Tongue (tissue), 2 donors: ENCODE measurements around the gene SKI. TPM values are rescaled to one million over a fixed set of nuclear protein-coding genes. Genes with fewer than 3 reads are reported as not detected.

Experiments
- DNase-seq: peaks from one replicate; pipeline ENCODE4 v3.0.0-alpha.2; 2015
- total RNA-seq: library from RNA; depleted of rRNA; stranded (reverse); fragments of >200 nt; gene quantifications from one replicate; pipeline ENCODE4 v1.2.3, GENCODE V29; 2014

Gene SKI
- total RNA-seq, 1 donor from 2014 or later, result 58.8 TPM

DNA sequence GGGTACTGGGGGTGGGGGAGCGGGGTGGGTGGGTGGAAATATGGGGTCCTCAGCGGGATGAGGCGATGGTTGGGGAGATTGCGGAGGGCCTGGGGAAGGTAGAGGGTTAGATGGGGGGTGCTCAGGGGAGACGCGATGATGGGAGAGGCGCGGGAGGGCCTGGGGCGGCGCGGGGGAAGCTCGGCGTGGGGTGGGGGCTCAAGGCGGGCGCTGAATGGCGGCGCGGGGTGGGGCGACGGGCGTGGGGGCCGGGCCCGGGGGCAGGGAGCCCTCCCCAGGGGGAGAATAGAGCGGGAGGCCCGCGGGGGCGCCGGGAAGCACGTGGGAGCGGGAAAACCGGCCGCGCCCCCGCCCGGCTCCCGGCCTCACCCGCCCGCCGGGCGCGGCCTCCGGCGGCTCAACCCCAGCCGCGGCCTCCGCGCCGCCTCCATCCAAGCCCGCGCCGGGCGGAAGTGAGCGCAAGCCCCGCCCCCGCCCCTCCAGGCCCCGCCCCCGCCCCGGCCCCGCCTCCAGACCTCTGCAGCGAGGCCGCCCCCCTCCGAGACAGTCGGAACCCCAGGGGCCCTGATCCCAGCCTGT is 33.7 kb upstream of the SKI start, which contains the start of gene FAAP20:
FAAP20 (minus strand) TSS at position 454 of the 579 bp plus-strand sequence; CDS start at position 431, 23 bp downstream.
- peak; percentile 83 for DNase-seq

- peak; percentile 94 for DNase-seq
Observed at GRCh38 chr1:2194898-2195673, 33.0 kb upstream of the SKI start.

- no peak for DNase-seq
Observed at GRCh38 chr1:2195785-2196184, 32.3 kb upstream of the SKI start.

GRCh38 chr1:2196901-2197638 is 31.0 kb upstream of the SKI start:
- no peak for DNase-seq

- DNase-seq, result no peak
Observed at GRCh38 chr1:2197707-2198165, 30.4 kb upstream of the SKI start.

- DNase-seq, result no peak
Observed at GRCh38 chr1:2198571-2198970, 29.5 kb upstream of the SKI start.

- peak; percentile 93 for DNase-seq
Observed at GRCh38 chr1:2199042-2199810, 28.9 kb upstream of the SKI start.

DNA sequence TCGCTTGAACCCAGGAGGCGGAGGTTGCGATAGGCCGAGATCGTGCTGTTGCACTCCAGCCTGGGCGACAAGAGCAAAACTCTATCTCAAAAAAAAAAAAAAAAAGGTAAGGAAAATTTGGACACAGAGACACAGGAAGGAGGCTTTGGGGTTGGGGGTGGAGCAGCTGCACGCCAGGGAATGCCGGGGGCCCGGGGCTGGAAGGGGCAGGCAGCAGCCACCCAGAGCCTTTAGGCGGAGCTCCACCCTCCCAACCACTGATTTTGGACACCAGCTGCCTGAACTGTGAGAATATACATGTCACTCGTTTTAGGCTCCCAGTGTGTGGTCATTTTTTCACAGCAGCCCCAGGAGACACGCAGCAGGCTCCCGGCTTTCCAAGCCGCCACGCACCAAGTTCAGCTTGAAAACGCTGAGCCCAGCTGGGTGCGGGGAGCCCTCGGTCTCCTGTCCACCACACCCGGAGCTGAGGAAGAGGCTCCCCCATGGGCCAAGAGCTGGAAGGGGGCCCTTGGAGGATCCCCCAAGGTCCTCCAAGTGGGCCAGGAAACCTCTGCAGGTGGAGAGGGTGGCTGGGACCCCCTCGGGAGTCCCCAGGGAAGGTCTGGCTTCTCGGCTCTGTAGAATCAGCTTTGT is 27.7 kb upstream of the SKI start:
- no peak for DNase-seq

GRCh38 chr1:2201062-2201461 is 27.1 kb upstream of the SKI start:
- DNase-seq, result no peak

GRCh38 chr1:2202008-2202575 is 26.0 kb upstream of the SKI start:
- DNase-seq, result no peak

GRCh38 chr1:2202843-2203601 is 25.1 kb upstream of the SKI start:
- DNase-seq, result no peak

- DNase-seq, result no peak
Observed at GRCh38 chr1:2203671-2204414, 24.3 kb upstream of the SKI start.

GRCh38 chr1:2204415-2205190 is 23.5 kb upstream of the SKI start:
- DNase-seq, result no peak

- peak; percentile 98 for DNase-seq
Observed at GRCh38 chr1:2205191-2205952, 22.7 kb upstream of the SKI start.

DNA sequence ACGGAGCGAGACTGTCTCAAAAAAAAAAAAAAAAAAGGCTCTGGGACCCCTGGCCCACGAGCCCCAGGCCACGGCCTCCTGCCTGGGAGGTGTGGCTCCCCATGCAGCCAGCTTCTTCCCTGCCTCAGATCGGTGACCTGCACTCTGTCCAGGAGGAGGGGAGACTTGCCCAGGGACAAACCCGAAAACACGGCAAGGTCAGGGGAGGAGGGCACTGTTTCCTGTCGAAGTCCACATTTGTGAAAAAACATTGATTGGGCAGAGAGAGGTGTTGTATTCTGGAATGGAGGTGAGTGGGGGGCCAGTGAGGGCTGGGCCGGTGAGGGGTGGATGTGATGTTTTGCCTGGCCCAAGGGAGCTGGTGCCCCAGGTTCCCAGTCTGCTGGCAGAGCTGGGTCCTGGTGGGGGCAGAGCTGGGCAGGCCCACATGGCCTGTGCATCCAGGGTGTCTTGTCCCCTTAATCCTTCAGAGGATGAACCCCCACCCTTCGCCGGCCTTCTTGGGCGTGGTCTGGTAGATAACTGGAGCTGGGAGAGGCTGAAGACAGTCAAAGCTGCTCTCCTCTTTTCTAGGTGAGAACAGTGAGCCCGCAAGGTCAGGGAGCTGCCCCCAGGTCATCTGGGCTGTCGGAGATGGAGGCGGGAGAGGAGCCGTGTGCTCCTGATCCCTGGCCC is 21.2 kb upstream of the SKI start:
- DNase-seq, result no peak

- peak; percentile 59 for DNase-seq
Observed at GRCh38 chr1:2208309-2209239, 19.5 kb upstream of the SKI start.
